Measurements from ENCODE around the gene GNAT1. TPM values are rescaled to one million over a fixed set of nuclear protein-coding genes. Genes with fewer than 3 reads are reported as not detected.

Gene GNAT1
- polyA plus RNA-seq, 2 of the 4 experiments (the other 2 are of a cell fraction), result not detected

GRCh38 chr3:50186096-50186495 is 5.3 kb upstream of the GNAT1 start:
- Histone ChIP-seq H3K9me3 (no peaks in the 10 kb centered on the region), H3K4me2 (no peak overlapping the region), H3K4me1 (no peaks in the 10 kb centered on the region), H3K27ac (no peak overlapping the region), H3K4me3 (no peak overlapping the region)
- DNase-seq (ENCODE audit: low read depth in 1 of 2, low spot score in 1 of 2) (no peak), ATAC-seq (no peak), FAIRE-seq (no peak)
- TF ChIP-seq HMGXB4 (CRISPR knock-in tag; IDR thresholded peaks at IDR 0.05; ENCODE audit: borderline replicate concordance) (no peak), RAD21 (conservative IDR thresholded peaks at IDR 0.05 in 1 of 2, IDR thresholded peaks at IDR 0.05 in 1 of 2) (no peak), MAX (IDR thresholded peaks at IDR 0.05) (no peak), ESRRA (IDR thresholded peaks at IDR 0.05; ENCODE audit: borderline replicate concordance, low read length) (no peak), JUN (IDR thresholded peaks at IDR 0.05) (no peak), HOXB5 (CRISPR knock-in tag; IDR thresholded peaks at IDR 0.05) (no peak), JUNB (IDR thresholded peaks at IDR 0.05) (no peak), CHD2 (IDR thresholded peaks at IDR 0.05; ENCODE audit: low read length, partially characterized antibody) (no peak), POLR2A (IDR thresholded peaks at IDR 0.05; ENCODE audit: low read length) (no peak), SMC3 (IDR thresholded peaks at IDR 0.05) (no peak), CHD4 (IDR thresholded peaks at IDR 0.05; ENCODE audit: borderline replicate concordance) (no peak), CBX8 (IDR thresholded peaks at IDR 0.05) (no peak), MAZ (IDR thresholded peaks at IDR 0.05; ENCODE audit: borderline replicate concordance, low read depth, low read length) (no peak), ELK1 (IDR thresholded peaks at IDR 0.05; ENCODE audit: low read depth, low read length) (no peak), NFE2L2 (conservative IDR thresholded peaks at IDR 0.05; ENCODE audit: low read length) (no peak), EHMT2 (IDR thresholded peaks at IDR 0.05; ENCODE audit: low read depth) (no peak), TP53 (CRISPR knock-in tag; IDR thresholded peaks at IDR 0.05) (no peak), POLR2AphosphoS2 (conservative IDR thresholded peaks at IDR 0.05; ENCODE audit: low read length) (no peak)
- CTCF ChIA-PET, result interaction anchor here (1.3 to 18.7 kb wide), 4 partner anchors 10 to 72 kb away, joined by 3 to 550 read pairs (median 122); no protein-coding TSS in a partner anchor
- 92% methylated on average over 6 of the region's 10 CpGs for WGBS (ENCODE audit: missing lambda C conversion rate)
- POLR2A ChIA-PET, result no interaction called here

- FAIRE-seq (no peak), DNase-seq (ENCODE audit: low read depth in 1 of 2, low spot score in 1 of 2) (no peak), ATAC-seq (no peak)
- Histone ChIP-seq H3K4me2 (no peak overlapping the region), H3K27ac (no peak overlapping the region), H3K4me3 (no peak overlapping the region), H3K9me3 (no peaks in the 10 kb centered on the region), H3K4me1 (no peaks in the 10 kb centered on the region)
- no peak for TF ChIP-seq E2F6 (IDR thresholded peaks at IDR 0.05; ENCODE audit: borderline replicate concordance, low read depth)
- TF ChIP-seq EP300 (IDR thresholded peaks at IDR 0.05), result no peak
- TF ChIP-seq NFE2L2 (conservative IDR thresholded peaks at IDR 0.05; ENCODE audit: low read length), result no peak
- 79% methylated on average over 12 of the region's 19 CpGs for WGBS (ENCODE audit: missing lambda C conversion rate)
- CTCF ChIA-PET, result interaction anchor here (0.9 to 18.7 kb wide), 8 partner anchors 12 to 117 kb away, joined by 3 to 550 read pairs (median 19); no protein-coding TSS in a partner anchor
- POLR2A ChIA-PET, result interaction anchor here (0.6 kb wide), 1 partner anchor 15 kb away, joined by 3 read pairs; no protein-coding TSS in a partner anchor
These were observed 3.7 kb upstream of the GNAT1 start for GRCh38 chr3:50187750-50188149.

GRCh38 chr3:50189274-50189673 is 2.1 kb upstream of the GNAT1 start:
- FAIRE-seq, result no peak
- no peak overlapping the region for H3K4me3 ChIP-seq
- H3K4me1 ChIP-seq, result no peaks in the 10 kb centered on the region
- no peak overlapping the region for H3K4me2 ChIP-seq
- TF ChIP-seq MAFK (IDR thresholded peaks at IDR 0.05; ENCODE audit: partially characterized antibody) (no peak), ESRRA (IDR thresholded peaks at IDR 0.05; ENCODE audit: borderline replicate concordance, low read length) (no peak), CTCF (IDR thresholded peaks at IDR 0.05) (peak; percentile 70), FOXS1 (CRISPR knock-in tag; IDR thresholded peaks at IDR 0.05) (no peak), BCL3 (IDR thresholded peaks at IDR 0.05) (no peak), RAD21 (conservative IDR thresholded peaks at IDR 0.05 in 1 of 2, IDR thresholded peaks at IDR 0.05 in 1 of 2) (peak; percentile 87 to 93), SMC3 (IDR thresholded peaks at IDR 0.05) (peak; percentile 91), RFX5 (IDR thresholded peaks at IDR 0.05) (no peak)
- WGBS (ENCODE audit: missing lambda C conversion rate), result 0% methylated on average over 2 of the region's 5 CpGs
- ChIA-PET CTCF (interaction anchor here (0.7 to 18.7 kb wide), 29 partner anchors 9 to 386 kb away, joined by 3 to 550 read pairs (median 6); no protein-coding TSS in a partner anchor), POLR2A (interaction anchor here (0.5 kb wide), 1 partner anchor 11 kb away, joined by 4 read pairs; no protein-coding TSS in a partner anchor)
- peak; percentile 57 to 73 for DNase-seq (ENCODE audit: low read depth in 1 of 2, low spot score in 1 of 2)
- H3K27ac ChIP-seq, result no peak overlapping the region
- peak; percentile 87 to 89 for ATAC-seq
- no peaks in the 10 kb centered on the region for H3K9me3 ChIP-seq
